B cell (primary cell): ENCODE measurements around the gene PARN. TPM values are rescaled to one million over a fixed set of nuclear protein-coding genes. Genes with fewer than 3 reads are reported as not detected.
"Not testable (repeated sequence)": the region's sequence is repeated elsewhere in the genome, so short reads cannot be mapped to it uniquely, and the experiment has no call there.

Experiments used
- ATAC-seq: fragments of 200-7000 bp; cut with Tn5 transposase; one replicate; pipeline ENCODE4 v1.10.0; 2021; ENCODE audit warnings: low read depth, mild to moderate bottlenecking, moderate number of reproducible peaks, moderate library complexity
- CTCF ChIA-PET: fragments of 350-600 bp; sonication (Branson Sonifier 250); formaldehyde crosslinking; loops from one replicate; lab custom pipeline; 2021; ENCODE audit warnings: antibody characterized with exemption, inconsistent platforms; lab: Charles Lee
- POLR2A ChIA-PET: fragments of 350-600 bp; sonication (Branson Sonifier 250); formaldehyde crosslinking; loops from one replicate; lab custom pipeline; 2021; ENCODE audit warnings: antibody characterized with exemption; lab: Charles Lee
- DNase-seq: peaks from one replicate; pipeline ENCODE4 v3.0.0; 2013
- H2AFZ ChIP-seq: 2 replicates; pipeline ENCODE4 v1.6.1; 2012; ENCODE audit warnings: mild to moderate bottlenecking, low read depth, low read length; ENCODE audit not compliant: insufficient read depth, poor library complexity, severe bottlenecking
- H3K27ac ChIP-seq, 2 donors: 1 replicate in 1 of 2; 2 replicates in 1 of 2; pipeline ENCODE4 v1.5.1; 2012 to 2013; ENCODE audit warnings: low read length in 2 of 2, mild to moderate bottlenecking in 2 of 2, moderate library complexity in 1 of 2
- H3K27me3 ChIP-seq, 4 experiments: fragments of 200-600 bp in 1 of 4; sonication (generic) in 1 of 4; replicated peaks in 1 of 4; 1 replicate in 2 of 4; 2 replicates in 2 of 4; pipeline versions ENCODE4 v1.6.1 to v1.7.0; 2013 to 2016; ENCODE audit warnings: low read length in 3 of 4, mild to moderate bottlenecking in 2 of 4, mixed read lengths in 1 of 4, moderate library complexity in 1 of 4; ENCODE audit not compliant: insufficient read depth in 4 of 4, control insufficient read depth in 3 of 4; ENCODE audit errors: control extremely low read depth in 1 of 4
- H3K36me3 ChIP-seq, 2 experiments: replicated peaks in 1 of 2; 1 replicate in 1 of 2; 2 replicates in 1 of 2; pipeline versions ENCODE4 v1.6.1 to v1.7.1; 2013; ENCODE audit warnings: low read length in 1 of 2; ENCODE audit not compliant: insufficient read depth in 2 of 2, control insufficient read depth in 1 of 2; ENCODE audit errors: control extremely low read depth in 1 of 2, extremely low read depth in 1 of 2
- H3K4me1 ChIP-seq, 2 donors: fragments of 200-600 bp in 1 of 2; sonication (generic) in 1 of 2; 1 replicate in 1 of 2; 2 replicates in 1 of 2; pipeline versions ENCODE4 v1.5.1 to v1.6.1; 2013 to 2017; ENCODE audit warnings: low read length in 2 of 2; ENCODE audit not compliant: control insufficient read depth in 2 of 2, insufficient read depth in 2 of 2
- H3K4me2 ChIP-seq: replicated peaks from 2 replicates; pipeline ENCODE3; 2012; ENCODE audit warnings: mild to moderate bottlenecking, low read depth, low read length; ENCODE audit not compliant: poor library complexity, severe bottlenecking
- H3K4me3 ChIP-seq, 5 experiments: fragments of 200-600 bp in 1 of 5; sonication (generic) in 1 of 5; 1 replicate in 3 of 5; 2 replicates in 2 of 5; pipeline versions ENCODE4 v1.5.1 to v1.7.0; 2011 to 2016; ENCODE audit warnings: low read length in 4 of 5, mild to moderate bottlenecking in 4 of 5, low read depth in 2 of 5, control low read depth in 1 of 5, moderate library complexity in 1 of 5; ENCODE audit not compliant: insufficient read depth in 1 of 5; ENCODE audit errors: control extremely low read depth in 1 of 5, extremely low read depth in 1 of 5
- H3K79me2 ChIP-seq: fragments of 200-600 bp; sonication (generic); one replicate; pipeline ENCODE4 v1.6.0; 2016; ENCODE audit warnings: low read length; ENCODE audit not compliant: control insufficient read depth, insufficient read depth
- H3K9ac ChIP-seq: fragments of 200-600 bp; sonication (generic); 2 replicates; pipeline ENCODE4 v1.6.1; 2017; ENCODE audit warnings: mild to moderate bottlenecking, low read length, moderate library complexity
- H3K9me3 ChIP-seq, 3 donors: one replicate each; pipeline versions ENCODE4 v1.6.1 to v1.7.1; 2013; ENCODE audit warnings: low read length in 2 of 3; ENCODE audit not compliant: control insufficient read depth in 2 of 3, insufficient read depth in 1 of 3; ENCODE audit errors: control extremely low read depth in 1 of 3
- H4K20me1 ChIP-seq: 2 replicates; pipeline ENCODE4 v1.6.0; 2012; ENCODE audit warnings: mild to moderate bottlenecking, low read length; ENCODE audit not compliant: insufficient read depth, control insufficient read depth, poor library complexity, severe bottlenecking
- H3K27ac Mint-ChIP-seq: one replicate; pipeline ENCODE4 v1.8.0; 2021; ENCODE audit warnings: mixed read lengths
- H3K27me3 Mint-ChIP-seq: one replicate; pipeline ENCODE4 v1.8.0; 2021; ENCODE audit warnings: mixed read lengths
- H3K4me1 Mint-ChIP-seq: one replicate; pipeline ENCODE4 v1.8.0; 2021; ENCODE audit warnings: mixed read lengths
- H3K4me3 Mint-ChIP-seq: one replicate; pipeline ENCODE4 v1.8.0; 2021; ENCODE audit warnings: mixed read lengths
- H3K9me3 Mint-ChIP-seq: one replicate; pipeline ENCODE4 v1.8.0; 2022; ENCODE audit warnings: mixed read lengths; ENCODE audit not compliant: insufficient read depth
- CTCF ChIP-seq: fragments of 200-600 bp; IDR thresholded peaks from one replicate; pipeline ENCODE4 v1.8.0; 2022; ENCODE audit warnings: antibody characterized with exemption, mild to moderate bottlenecking
- EZH2 ChIP-seq: IDR thresholded peaks from 2 replicates; pipeline ENCODE4 v1.6.1; 2012; ENCODE audit warnings: borderline replicate concordance, low read depth, mild to moderate bottlenecking, moderate library complexity, low read length; ENCODE audit not compliant: insufficient read depth, poor library complexity, severe bottlenecking
- WGBS: methylation state at CpG from one replicate; pipeline ENCODE4 v1.1.5; 2013; ENCODE audit warnings: missing lambda C conversion rate; ENCODE audit not compliant: insufficient coverage; 5-methylcytosine and 5-hydroxymethylcytosine counted together
- intact Hi-C: fragments of 100-400 bp; cut with micrococcal nuclease; formaldehyde crosslinking; loops from one replicate; pipeline ENCODE4 v1.10.0; 2022
- polyA plus RNA-seq: library from polyadenylated mRNA; depleted of rRNA; stranded (reverse); fragments of >200 nt; gene quantifications from 2 replicates; pipeline ENCODE4 v1.2.3, GENCODE V29; 2012
- total RNA-seq, 2 donors: library from RNA; stranded (reverse); fragments of 120-200 nt in 1 of 2; gene quantifications; 1 replicate in 1 of 2; 2 replicates in 1 of 2; pipeline versions ENCODE4 v1.2.3 to v1.2.4, GENCODE V29; 2013 to 2022

The PARN gene
- total and polyA plus RNA-seq, 2 donors (not counting 1 experiment from before 2014, with no cell fraction given) = 25.3 to 62.2 TPM

GRCh38 chr16:14636179-14636950, 6.3 kb upstream of the PARN start:
- H3K27ac Mint-ChIP-seq, H3K27me3 Mint-ChIP-seq, H3K27ac ChIP-seq, H3K4me3 ChIP-seq, DNase-seq, H3K4me3 Mint-ChIP-seq, CTCF ChIA-PET, H3K4me2 ChIP-seq, H3K27me3 ChIP-seq, POLR2A ChIA-PET, ATAC-seq, H3K9ac ChIP-seq, H3K9me3 ChIP-seq, H2AFZ ChIP-seq, H3K9me3 Mint-ChIP-seq: not testable (repeated sequence)
- Histone ChIP-seq H3K4me1 (peaks cover 21 to 26% of the 10 kb centered on the region in 2 donors), H3K36me3 (peaks cover 5 to 14% of the 10 kb centered on the region in 2 experiments), H3K79me2 (peaks cover 93% of the 10 kb centered on the region), H4K20me1 (peaks cover 68% of the 10 kb centered on the region)
- intact Hi-C loops = loop anchor here (10.0 kb wide), 1 partner anchor 458 kb away; the partner anchor contains the start of gene RRN3
- H3K4me1 Mint-ChIP-seq = peaks cover 54% of the 10 kb centered on the region
- 90% methylated on average over 3 of the region's 17 CpGs for WGBS

- Histone ChIP-seq H2AFZ (no peak overlapping the region), H3K4me3 (no peak overlapping the region), H3K9me3 (peaks cover 0 to 6% (median 0%) of the 10 kb centered on the region in 3 donors), H3K27me3 (no peaks in the 10 kb centered on the region), H4K20me1 (peaks cover 60% of the 10 kb centered on the region), H3K4me2 (no peak overlapping the region), H3K9ac (no peak overlapping the region), H3K36me3 (peaks cover 5 to 11% of the 10 kb centered on the region in 2 experiments), H3K4me1 (peaks cover 23 to 29% of the 10 kb centered on the region in 2 donors), H3K79me2 (peaks cover 86% of the 10 kb centered on the region), H3K27ac (peak overlapping the region in 1 of 2 donors; percentile 36)
- peak overlapping the region; percentile 100 for H3K4me3 Mint-ChIP-seq
- no peak for ATAC-seq
- CTCF ChIA-PET = interaction anchor here (1.2 kb wide), 1 partner anchor 10 kb away, joined by 3 read pairs; no protein-coding TSS in a partner anchor
- no peak overlapping the region for H3K27ac Mint-ChIP-seq
- POLR2A ChIA-PET = no interaction called here
- H3K9me3 Mint-ChIP-seq = no peaks in the 10 kb centered on the region
- no peak for TF ChIP-seq CTCF
- TF ChIP-seq EZH2 = no peak
- WGBS = 95% methylated on average over 9 of the region's 12 CpGs
- DNase-seq = no peak
- peaks cover 50% of the 10 kb centered on the region for H3K4me1 Mint-ChIP-seq
- intact Hi-C loops = loop anchor here (10.0 kb wide), 1 partner anchor 459 kb away; the partner anchor contains the start of gene RRN3
- no peaks in the 10 kb centered on the region for H3K27me3 Mint-ChIP-seq
Observed at GRCh38 chr16:14635395-14636165, 5.5 kb upstream of the PARN start.
